ENCODE results near the gene FBLN1. TPM values are rescaled to one million over a fixed set of nuclear protein-coding genes. Genes with fewer than 3 reads are reported as not detected.

The FBLN1 gene
- total RNA-seq, 1 donor from 2014 or later = 12.2 TPM

- DNase-seq (ENCODE audit: low read depth) = no peak
Observed at GRCh38 chr22:45503816-45504372, 1.2 kb downstream of the FBLN1 start.

- DNase-seq (ENCODE audit: low read depth) = peak; percentile 54
Observed at GRCh38 chr22:45504373-45505341, 2.0 kb downstream of the FBLN1 start.

DNA sequence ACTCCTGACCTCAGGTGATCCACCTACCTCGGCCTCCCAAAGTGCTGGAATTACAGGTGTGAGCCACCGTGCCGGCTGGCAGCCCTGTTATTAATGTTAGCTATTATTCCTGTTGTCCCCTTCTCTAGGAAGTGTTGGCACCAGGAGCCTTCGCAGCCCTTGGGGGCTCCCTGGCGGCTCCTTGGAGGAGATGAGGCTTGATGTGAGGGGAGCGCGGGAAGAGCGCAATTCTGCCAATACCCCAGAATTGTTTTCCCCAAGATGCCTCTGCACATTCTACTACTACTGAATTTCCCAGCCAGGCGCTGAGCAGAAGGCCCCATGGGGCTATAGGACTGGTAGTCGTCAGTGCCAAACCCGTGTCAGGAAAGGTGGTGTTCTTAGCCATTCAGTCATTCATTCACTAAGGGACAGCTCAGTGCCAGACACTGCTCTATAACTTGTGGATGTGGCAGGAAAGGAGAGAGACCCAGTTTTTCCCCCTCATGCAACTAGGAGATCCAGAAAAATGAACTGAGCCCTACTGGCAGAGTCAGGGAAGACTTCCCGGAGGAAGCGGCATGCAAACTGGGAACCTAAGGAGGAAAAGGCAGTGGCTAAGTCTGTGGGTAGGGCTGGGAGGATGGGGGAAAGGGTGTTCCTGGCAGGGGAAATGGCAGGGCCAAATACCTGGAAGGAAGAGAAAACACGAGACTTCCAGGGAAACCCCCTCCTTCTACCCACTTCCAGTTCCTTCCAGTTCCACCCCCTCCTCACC, 3.5 kb downstream of the FBLN1 start:
- no peak for DNase-seq (ENCODE audit: low read depth)

- DNase-seq (ENCODE audit: low read depth) = no peak
Observed at GRCh38 chr22:45506816-45507360, 4.2 kb downstream of the FBLN1 start.

DNA sequence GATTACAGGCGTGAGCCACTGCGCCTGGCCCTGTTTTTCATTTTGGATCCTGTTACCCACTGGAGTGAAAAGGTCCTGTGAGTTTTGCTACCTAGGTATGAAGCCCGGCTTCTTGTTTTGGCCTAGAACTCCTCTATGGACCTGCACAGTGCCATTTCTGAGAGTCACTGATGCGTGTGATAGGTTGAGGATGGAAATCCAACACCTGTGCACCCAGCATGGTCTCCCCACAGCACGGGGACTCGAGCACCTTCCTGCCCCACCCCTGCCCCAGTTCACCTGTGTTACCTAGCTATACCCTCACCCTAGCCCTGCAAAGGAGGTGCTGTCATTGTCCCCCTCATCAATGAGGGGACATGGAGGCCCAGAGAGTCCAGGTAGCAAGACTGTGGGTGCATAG, 5.1 kb downstream of the FBLN1 start:
- no peak for DNase-seq (ENCODE audit: low read depth)

GRCh38 chr22:45508814-45509213, 6.1 kb downstream of the FBLN1 start:
- no peak for DNase-seq (ENCODE audit: low read depth)

- peak; percentile 37 for DNase-seq (ENCODE audit: low read depth)
Observed at GRCh38 chr22:45510376-45511232, 7.9 kb downstream of the FBLN1 start.

GRCh38 chr22:45511847-45512261, 9.2 kb downstream of the FBLN1 start:
- DNase-seq (ENCODE audit: low read depth) = peak; percentile 98

GRCh38 chr22:45512363-45512762, 9.7 kb downstream of the FBLN1 start:
- DNase-seq (ENCODE audit: low read depth) = no peak

GRCh38 chr22:45515676-45516075, 13.0 kb downstream of the FBLN1 start:
- DNase-seq (ENCODE audit: low read depth) = no peak

- DNase-seq (ENCODE audit: low read depth) = no peak
Observed at GRCh38 chr22:45516163-45516562, 13.5 kb downstream of the FBLN1 start.

GRCh38 chr22:45516923-45517675, 14.4 kb downstream of the FBLN1 start:
- DNase-seq (ENCODE audit: low read depth) = peak; percentile 23

DNA sequence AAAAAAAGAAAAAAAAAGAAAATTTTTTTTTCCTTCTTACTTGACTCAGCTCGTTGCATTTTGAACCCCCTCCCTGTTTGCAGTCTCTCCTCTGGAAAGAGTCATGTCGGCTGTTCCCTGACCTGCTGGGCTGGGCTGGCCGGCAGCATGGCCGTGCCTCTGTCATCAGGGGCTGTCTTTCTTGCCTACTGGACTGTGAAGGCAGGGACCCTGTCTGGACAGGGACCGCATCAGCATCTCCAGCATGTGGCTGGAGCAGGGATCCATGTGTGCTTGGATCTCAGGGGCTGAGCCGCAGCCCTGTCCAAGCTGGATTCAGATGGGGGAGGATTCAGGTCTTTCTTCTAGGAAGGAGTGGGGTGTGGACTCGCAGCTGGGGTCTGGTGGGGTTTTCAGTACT, 15.5 kb downstream of the FBLN1 start:
- no peak for DNase-seq (ENCODE audit: low read depth)

GRCh38 chr22:45518580-45518991, 15.9 kb downstream of the FBLN1 start:
- peak; percentile 36 for DNase-seq (ENCODE audit: low read depth)

DNA sequence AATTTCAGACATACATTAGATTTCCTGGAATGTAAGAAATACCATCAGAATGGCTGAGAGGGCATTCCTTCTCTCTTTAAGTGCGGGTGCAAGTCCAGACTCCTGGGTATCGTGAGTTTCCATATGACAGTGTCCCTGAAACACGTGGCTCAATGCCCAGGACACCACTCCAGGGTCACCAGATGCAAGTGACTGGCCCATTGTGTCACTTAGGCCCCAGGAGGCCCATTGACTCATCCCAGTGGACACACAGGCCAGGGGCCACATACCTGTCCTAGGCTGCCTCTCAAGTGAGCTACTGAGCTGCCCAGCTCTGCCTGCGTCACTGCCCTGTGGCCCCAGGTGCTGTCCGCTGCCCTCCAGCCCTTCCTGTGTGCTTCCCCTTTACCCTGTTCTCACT, 18.5 kb downstream of the FBLN1 start:
- DNase-seq (ENCODE audit: low read depth) = peak; percentile 16

- no peak for DNase-seq (ENCODE audit: low read depth)
Observed at GRCh38 chr22:45522462-45522861, 19.8 kb downstream of the FBLN1 start.

- DNase-seq (ENCODE audit: low read depth) = no peak
Observed at GRCh38 chr22:45524157-45524556, 21.5 kb downstream of the FBLN1 start.

DNA sequence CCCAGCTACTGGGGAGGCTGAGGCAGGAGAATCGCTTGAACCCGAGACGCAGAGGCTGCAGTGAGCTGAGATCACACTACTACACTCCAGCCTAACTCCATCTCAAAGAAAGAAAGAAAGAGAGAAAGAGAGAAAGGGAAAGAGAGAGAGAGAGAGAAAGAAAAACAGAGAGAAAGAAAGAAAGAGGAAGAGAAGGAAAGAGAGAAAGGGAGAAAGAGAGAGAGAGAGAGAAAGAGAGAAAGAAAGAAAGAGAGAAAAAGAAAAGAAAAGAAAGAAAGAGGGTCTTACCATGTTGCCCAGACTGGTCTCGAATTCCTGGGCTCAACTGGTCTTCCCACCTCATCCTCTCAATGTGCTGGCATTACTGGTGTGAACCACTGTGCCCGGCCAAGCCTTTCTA, 22.3 kb downstream of the FBLN1 start:
- no peak for DNase-seq (ENCODE audit: low read depth)

DNA sequence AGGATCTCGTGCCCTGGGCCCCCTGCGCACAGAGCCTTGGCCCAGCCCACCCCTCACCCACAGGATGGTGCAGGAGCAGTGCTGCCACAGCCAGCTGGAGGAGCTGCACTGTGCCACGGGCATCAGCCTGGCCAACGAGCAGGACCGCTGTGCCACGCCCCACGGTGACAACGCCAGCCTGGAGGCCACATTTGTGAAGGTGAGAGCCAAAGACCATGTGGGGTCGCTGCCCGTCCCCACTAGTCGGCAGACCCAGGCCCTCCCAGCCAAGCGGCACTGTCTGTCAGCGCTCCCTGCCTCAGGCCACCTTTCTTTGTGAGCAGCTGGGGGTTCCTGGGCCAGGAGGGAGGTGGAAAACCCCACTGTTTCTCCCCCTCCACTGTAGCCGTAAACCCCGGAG, 22.8 kb downstream of the FBLN1 start:
- DNase-seq (ENCODE audit: low read depth) = no peak

- DNase-seq (ENCODE audit: low read depth) = no peak
Observed at GRCh38 chr22:45526281-45526680, 23.6 kb downstream of the FBLN1 start.
